ENCODE measurements around the gene TMCC3.

GRCh38 chr12:94623161-94623920, 27.0 kb downstream of the TMCC3 start:
- no peak for TF ChIP-seq ELF4 (CRISPR knock-in tag; IDR thresholded peaks at IDR 0.05; ENCODE audit: low read depth)
- TF ChIP-seq CTCF (IDR thresholded peaks at IDR 0.05): no peak
- TF ChIP-seq SP1 (CRISPR knock-in tag; conservative IDR thresholded peaks at IDR 0.05): no peak
- no peak for TF ChIP-seq FOXJ3 (CRISPR knock-in tag; IDR thresholded peaks at IDR 0.05; ENCODE audit: borderline replicate concordance)
- TF ChIP-seq CREB1 (CRISPR knock-in tag; IDR thresholded peaks at IDR 0.05): no peak
- TF ChIP-seq E2F4 (CRISPR knock-in tag; IDR thresholded peaks at IDR 0.05; ENCODE audit: borderline replicate concordance, low read depth): no peak
